MM.1S (cell line): ENCODE data around the gene SEPTIN8.
A peak's percentile ranks its signal among the peaks of the same experiment; 100 is the strongest.

Source experiments
- DNase-seq: peaks from one replicate; pipeline ENCODE4 v3.0.0-alpha.2; 2015
- H2AFZ ChIP-seq: fragments of 300-600 bp; sonication (generic); 2 replicates; pipeline ENCODE4 v1.6.0; 2016; ENCODE audit warnings: antibody characterized with exemption, low read length
- H3F3A ChIP-seq: fragments of 300-600 bp; sonication (generic); 2 replicates; pipeline ENCODE4 v1.6.1; 2016; ENCODE audit warnings: mild to moderate bottlenecking, antibody characterized with exemption, low read length, moderate library complexity, mixed read lengths; ENCODE audit not compliant: insufficient read depth
- H3K27ac ChIP-seq: fragments of 300-600 bp; sonication (generic); 2 replicates; pipeline ENCODE4 v1.5.1; 2016; ENCODE audit warnings: mild to moderate bottlenecking, low read length
- H3K27me3 ChIP-seq: fragments of 300-600 bp; sonication (generic); replicated peaks from 2 replicates; pipeline ENCODE4 v1.6.0; 2016; ENCODE audit warnings: low read length; ENCODE audit not compliant: insufficient read depth
- H3K36me3 ChIP-seq: fragments of 300-600 bp; sonication (generic); replicated peaks from 2 replicates; pipeline ENCODE4 v1.6.1; 2016; ENCODE audit warnings: mild to moderate bottlenecking, low read length, mixed read lengths; ENCODE audit not compliant: insufficient read depth
- H3K4me1 ChIP-seq: fragments of 300-600 bp; sonication (generic); 2 replicates; pipeline ENCODE4 v1.6.1; 2016; ENCODE audit warnings: low read length, mixed read lengths
- H3K4me2 ChIP-seq: fragments of 300-600 bp; sonication (generic); 2 replicates; pipeline ENCODE4 v1.6.0; 2016; ENCODE audit warnings: low read depth, low read length
- H3K4me3 ChIP-seq: fragments of 300-600 bp; sonication (generic); 2 replicates; pipeline ENCODE4 v1.5.1; 2016; ENCODE audit warnings: low read length, mixed read lengths
- H3K79me2 ChIP-seq: fragments of 300-600 bp; sonication (generic); 2 replicates; pipeline ENCODE4 v1.6.1; 2016; ENCODE audit warnings: mixed run types, low read length, mixed read lengths
- H3K9ac ChIP-seq: fragments of 300-600 bp; sonication (generic); 2 replicates; pipeline ENCODE4 v1.6.1; 2016; ENCODE audit warnings: low read length, mixed read lengths
- H3K9me2 ChIP-seq: fragments of 300-600 bp; sonication (generic); replicated peaks from 2 replicates; pipeline ENCODE4 v1.6.1; 2016; ENCODE audit warnings: mild to moderate bottlenecking, low read length, mixed read lengths; ENCODE audit not compliant: insufficient read depth
- H3K9me3 ChIP-seq: fragments of 300-600 bp; sonication (generic); replicated peaks from 2 replicates; pipeline ENCODE4 v1.6.1; 2016; ENCODE audit warnings: mild to moderate bottlenecking, low read length, mixed read lengths; ENCODE audit not compliant: insufficient read depth
- H4K20me1 ChIP-seq: fragments of 300-600 bp; sonication (generic); 2 replicates; pipeline ENCODE4 v1.6.1; 2016; ENCODE audit warnings: mild to moderate bottlenecking, low read length, moderate library complexity, mixed read lengths; ENCODE audit not compliant: insufficient read depth
- CTCF ChIP-seq: fragments of 300-600 bp; sonication (generic); IDR thresholded peaks from 2 replicates; pipeline ENCODE4 v1.5.1; 2016; ENCODE audit warnings: antibody characterized with exemption, low read length, mixed read lengths
- EZH2 ChIP-seq: fragments of 300-600 bp; sonication (generic); optimal IDR thresholded peaks from 2 replicates; pipeline ENCODE3; 2017; ENCODE audit warnings: low read depth, mild to moderate bottlenecking, antibody characterized with exemption, low read length, mixed read lengths
- EZH2phosphoT487 ChIP-seq: fragments of 300-600 bp; sonication (generic); IDR thresholded peaks from 2 replicates; pipeline ENCODE4 v1.6.1; 2018; ENCODE audit warnings: antibody characterized with exemption, low read length

The SEPTIN8 gene

GRCh38 chr5:132781029-132781428 is 4.0 kb upstream of the SEPTIN8 start:
- peak overlapping the region; percentile 17; the same call in 1 of the 2 replicates for H3K4me2 ChIP-seq

GRCh38 chr5:132780577-132780976 is 3.5 kb upstream of the SEPTIN8 start:
- no peaks in the 10 kb centered on the region for H3K36me3 ChIP-seq
- no peaks in the 10 kb centered on the region for H3K9me2 ChIP-seq
- peaks cover 25% of the 10 kb centered on the region for H3K27me3 ChIP-seq
- no peak for TF ChIP-seq EZH2phosphoT487
- TF ChIP-seq CTCF: no peak
- no peak for TF ChIP-seq EZH2
- H3K9me3 ChIP-seq: no peaks in the 10 kb centered on the region
- no peak overlapping the region for H3K9ac ChIP-seq
- peak; percentile 50 for DNase-seq
- H3K4me2 ChIP-seq: peak overlapping the region; percentile 17; the same call in 1 of the 2 replicates
- no peak overlapping the region for H3K4me3 ChIP-seq
- H3F3A ChIP-seq: peaks cover 11% of the 10 kb centered on the region; the same call in 1 of the 2 replicates
- no peaks in the 10 kb centered on the region for H3K79me2 ChIP-seq
- no peak overlapping the region for H2AFZ ChIP-seq
- no peak overlapping the region for H3K27ac ChIP-seq
- no peaks in the 10 kb centered on the region for H4K20me1 ChIP-seq
- H3K4me1 ChIP-seq: peaks cover 16% of the 10 kb centered on the region

More at GRCh38 chr5:132781029-132781428, 4.0 kb upstream of the SEPTIN8 start:
- H3K9me2 ChIP-seq: no peaks in the 10 kb centered on the region
- no peaks in the 10 kb centered on the region for H3K79me2 ChIP-seq
- H3K9ac ChIP-seq: no peak overlapping the region
- H2AFZ ChIP-seq: no peak overlapping the region
- DNase-seq: no peak
- H3K27me3 ChIP-seq: peaks cover 25% of the 10 kb centered on the region
- no peak overlapping the region for H3K4me3 ChIP-seq
- H3F3A ChIP-seq: peaks cover 7% of the 10 kb centered on the region; the same call in 1 of the 2 replicates
- TF ChIP-seq EZH2 (no peak), CTCF (no peak), EZH2phosphoT487 (no peak)
- no peaks in the 10 kb centered on the region for H3K36me3 ChIP-seq
- H3K27ac ChIP-seq: no peak overlapping the region
- H3K4me1 ChIP-seq: peaks cover 16% of the 10 kb centered on the region
- H3K9me3 ChIP-seq: no peaks in the 10 kb centered on the region
- H4K20me1 ChIP-seq: no peaks in the 10 kb centered on the region

GRCh38 chr5:132779961-132780360 is 2.9 kb upstream of the SEPTIN8 start:
- no peak for TF ChIP-seq CTCF
- H4K20me1 ChIP-seq: no peaks in the 10 kb centered on the region
- peaks cover 16% of the 10 kb centered on the region for H3K4me1 ChIP-seq
- no peak overlapping the region for H3K4me3 ChIP-seq
- no peak overlapping the region for H3K27ac ChIP-seq
- H3K4me2 ChIP-seq: no peak overlapping the region
- peaks cover 25% of the 10 kb centered on the region for H3K27me3 ChIP-seq
- no peaks in the 10 kb centered on the region for H3K9me3 ChIP-seq
- no peaks in the 10 kb centered on the region for H3K79me2 ChIP-seq
- no peaks in the 10 kb centered on the region for H3K36me3 ChIP-seq
- no peaks in the 10 kb centered on the region for H3K9me2 ChIP-seq
- DNase-seq: no peak
- H3K9ac ChIP-seq: no peak overlapping the region
- H3F3A ChIP-seq: peaks cover 14% of the 10 kb centered on the region; the same call in 1 of the 2 replicates
- H2AFZ ChIP-seq: no peak overlapping the region
